Tibial nerve (tissue), 4 donors: ENCODE measurements around the gene GALNT14. TPM values are rescaled to one million over a fixed set of nuclear protein-coding genes. Genes with fewer than 3 reads are reported as not detected.
"Not testable (repeated sequence)": the region's sequence is repeated elsewhere in the genome, so short reads cannot be mapped to it uniquely, and the experiment has no call there.

Source experiments
- DNase-seq, 2 donors: peaks; one replicate each; pipeline ENCODE4 v3.0.0-alpha.2; 2019; ENCODE audit warnings: low spot score in 2 of 2
- H3K27ac ChIP-seq, 4 donors: fragments of 200-600 bp; sonication (generic) in 3 of 4; one replicate each; pipeline ENCODE4 v1.5.1; 2017 to 2019; ENCODE audit warnings: mild to moderate bottlenecking in 1 of 4
- H3K27me3 ChIP-seq, 2 donors: fragments of 200-600 bp; sonication (generic) in 1 of 2; one replicate each; pipeline versions ENCODE4 v1.5.1 to v1.6.0; 2017 to 2019
- H3K36me3 ChIP-seq, 3 donors: fragments of 200-600 bp; sonication (generic); one replicate each; pipeline ENCODE4 v1.5.1; 2018 to 2019
- H3K4me1 ChIP-seq, 4 donors: fragments of 200-600 bp; sonication (generic) in 3 of 4; one replicate each; pipeline ENCODE4 v1.5.1; 2017 to 2019
- H3K4me3 ChIP-seq, 4 donors: fragments of 200-600 bp; sonication (generic) in 3 of 4; one replicate each; pipeline ENCODE4 v1.5.1; 2017 to 2019; ENCODE audit warnings: mild to moderate bottlenecking in 1 of 4, moderate library complexity in 1 of 4
- H3K9me3 ChIP-seq, 4 donors: fragments of 200-600 bp; sonication (generic) in 3 of 4; one replicate each; pipeline ENCODE4 v1.5.1; 2017 to 2019
- EP300 ChIP-seq, 2 donors: sonication (generic); formaldehyde crosslinking; IDR thresholded peaks; one replicate each; pipeline ENCODE4 v1.6.1; 2017; ENCODE audit warnings: antibody characterized with exemption in 2 of 2, mild to moderate bottlenecking in 1 of 2
- POLR2A ChIP-seq, 2 donors: fragments of 450-650 bp; IDR thresholded peaks; one replicate each; pipeline ENCODE4 v1.6.1; 2017; ENCODE audit warnings: antibody characterized with exemption in 2 of 2, mild to moderate bottlenecking in 2 of 2, moderate library complexity in 2 of 2
- WGBS, 2 donors: methylation state at CpG; one replicate each; pipeline ENCODE4 v1.1.5; 2018; 5-methylcytosine and 5-hydroxymethylcytosine counted together
- total RNA-seq, 4 donors: library from RNA; depleted of rRNA; stranded (reverse); fragments of >200 nt; gene quantifications; one replicate each; pipeline ENCODE4 v1.1.0, GENCODE V29; 2016
- TF ChIP-seq, protein P1 (sequence below), 5 experiments: fragments of 200-600 bp in 3 of 5; fragments of 450-650 bp in 2 of 5; sonication (generic) in 3 of 5; IDR thresholded peaks; one replicate each; pipeline ENCODE4 v1.5.1; 2016 to 2019; ENCODE audit warnings: antibody characterized with exemption in 5 of 5, mild to moderate bottlenecking in 3 of 5, moderate library complexity in 2 of 5

GALNT14 gene, protein sequence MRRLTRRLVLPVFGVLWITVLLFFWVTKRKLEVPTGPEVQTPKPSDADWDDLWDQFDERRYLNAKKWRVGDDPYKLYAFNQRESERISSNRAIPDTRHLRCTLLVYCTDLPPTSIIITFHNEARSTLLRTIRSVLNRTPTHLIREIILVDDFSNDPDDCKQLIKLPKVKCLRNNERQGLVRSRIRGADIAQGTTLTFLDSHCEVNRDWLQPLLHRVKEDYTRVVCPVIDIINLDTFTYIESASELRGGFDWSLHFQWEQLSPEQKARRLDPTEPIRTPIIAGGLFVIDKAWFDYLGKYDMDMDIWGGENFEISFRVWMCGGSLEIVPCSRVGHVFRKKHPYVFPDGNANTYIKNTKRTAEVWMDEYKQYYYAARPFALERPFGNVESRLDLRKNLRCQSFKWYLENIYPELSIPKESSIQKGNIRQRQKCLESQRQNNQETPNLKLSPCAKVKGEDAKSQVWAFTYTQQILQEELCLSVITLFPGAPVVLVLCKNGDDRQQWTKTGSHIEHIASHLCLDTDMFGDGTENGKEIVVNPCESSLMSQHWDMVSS
- total RNA-seq: 1 to 10 TPM in 1 of 4 donors, under 1 TPM in 2, not detected in 1; 0.21 to 4.2 (median 0.78) TPM

DNA sequence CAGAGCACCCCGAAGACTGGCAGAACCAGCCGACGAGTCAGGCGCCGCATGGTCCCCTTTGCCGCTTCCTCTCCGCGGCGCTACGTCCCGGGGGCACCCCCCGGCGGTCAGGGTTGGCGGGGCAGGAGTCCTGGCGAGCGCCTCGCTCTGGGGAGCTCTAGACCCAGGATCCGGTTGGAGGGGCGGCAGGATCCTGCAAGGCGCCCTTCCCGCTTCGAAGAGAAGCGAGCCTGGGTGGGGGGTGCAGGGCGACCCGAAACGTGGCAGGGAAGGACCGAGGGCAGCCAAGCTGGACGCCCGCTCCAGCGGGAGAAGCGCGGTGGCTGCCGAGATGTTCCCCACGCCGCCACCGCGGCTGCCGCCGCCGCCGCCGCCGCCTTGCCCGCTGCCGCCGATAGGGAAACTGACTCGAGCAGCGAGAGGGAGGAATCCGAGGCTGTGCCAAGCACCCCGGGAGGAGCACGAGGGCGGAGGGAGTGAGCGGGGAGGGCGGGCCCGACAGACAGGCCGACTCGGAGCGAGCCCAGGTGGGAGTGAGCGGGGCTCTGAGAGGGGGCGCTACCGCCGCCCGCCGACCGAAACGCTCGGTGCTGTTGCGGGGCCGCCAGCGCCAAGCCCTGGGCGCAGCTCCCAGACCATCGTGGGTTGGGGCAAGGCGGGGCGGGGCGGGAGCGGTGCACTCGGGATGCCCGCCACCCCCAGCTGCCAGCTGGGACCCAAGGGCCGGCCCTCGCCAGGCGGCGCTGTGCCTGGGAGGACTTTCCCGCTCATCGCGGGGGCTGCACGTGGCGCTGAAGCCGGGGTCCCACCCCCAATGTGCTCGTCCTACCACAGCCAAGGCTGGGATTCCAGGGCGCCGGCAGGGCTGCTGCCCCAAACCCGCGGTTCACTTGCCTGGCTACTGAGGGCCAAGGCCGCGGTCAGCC lies at the start of gene GALNT14:
GALNT14 (minus strand) TSS at position 404 of the 926 bp plus-strand sequence; CDS start at position 50, 354 bp downstream.
- peaks cover 0 to 24% (median 15%) of the 10 kb centered on the region in 4 donors for H3K4me1 ChIP-seq
- no peak for DNase-seq
- H3K9me3 ChIP-seq: no peaks in the 10 kb centered on the region
- H3K36me3 ChIP-seq: no peaks in the 10 kb centered on the region
- TF ChIP-seq, protein P1, sequence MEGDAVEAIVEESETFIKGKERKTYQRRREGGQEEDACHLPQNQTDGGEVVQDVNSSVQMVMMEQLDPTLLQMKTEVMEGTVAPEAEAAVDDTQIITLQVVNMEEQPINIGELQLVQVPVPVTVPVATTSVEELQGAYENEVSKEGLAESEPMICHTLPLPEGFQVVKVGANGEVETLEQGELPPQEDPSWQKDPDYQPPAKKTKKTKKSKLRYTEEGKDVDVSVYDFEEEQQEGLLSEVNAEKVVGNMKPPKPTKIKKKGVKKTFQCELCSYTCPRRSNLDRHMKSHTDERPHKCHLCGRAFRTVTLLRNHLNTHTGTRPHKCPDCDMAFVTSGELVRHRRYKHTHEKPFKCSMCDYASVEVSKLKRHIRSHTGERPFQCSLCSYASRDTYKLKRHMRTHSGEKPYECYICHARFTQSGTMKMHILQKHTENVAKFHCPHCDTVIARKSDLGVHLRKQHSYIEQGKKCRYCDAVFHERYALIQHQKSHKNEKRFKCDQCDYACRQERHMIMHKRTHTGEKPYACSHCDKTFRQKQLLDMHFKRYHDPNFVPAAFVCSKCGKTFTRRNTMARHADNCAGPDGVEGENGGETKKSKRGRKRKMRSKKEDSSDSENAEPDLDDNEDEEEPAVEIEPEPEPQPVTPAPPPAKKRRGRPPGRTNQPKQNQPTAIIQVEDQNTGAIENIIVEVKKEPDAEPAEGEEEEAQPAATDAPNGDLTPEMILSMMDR (IDR thresholded peaks at IDR 0.05): peak; percentile 18 to 43 (median 22)
- no peak for TF ChIP-seq POLR2A (IDR thresholded peaks at IDR 0.05)
- no peak for TF ChIP-seq EP300 (IDR thresholded peaks at IDR 0.05)
- 1 to 2% methylated on average over 53 to 62 of the region's 95 CpGs for WGBS, 2 donors
- peaks cover 0 to 58% of the 10 kb centered on the region in 2 donors for H3K27me3 ChIP-seq
- H3K27ac ChIP-seq: no peak within 1 kb of the TSS
- peak within 1 kb of the TSS; percentile 14 to 60 (median 52) for H3K4me3 ChIP-seq

DNA sequence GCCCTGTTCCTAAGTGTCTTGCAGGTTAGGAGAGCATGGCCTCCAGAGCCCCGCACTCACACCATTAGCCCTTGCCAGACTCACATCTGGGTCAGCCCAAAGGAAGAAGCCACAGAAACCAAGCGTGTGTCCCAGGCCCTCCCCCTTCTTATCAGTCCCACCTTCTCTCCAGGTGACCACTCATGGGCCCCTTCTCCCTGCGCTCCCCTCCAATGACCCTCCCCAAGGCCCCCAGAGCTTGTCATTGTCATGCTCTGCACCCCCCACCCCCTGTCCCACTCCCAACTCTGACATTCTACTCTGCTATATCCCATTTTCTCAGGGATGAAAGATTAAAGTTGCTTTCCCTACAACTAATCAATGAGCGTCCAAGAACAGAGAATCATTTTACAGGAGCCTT lies 48.9 kb upstream of the GALNT14 start:
- no peak for DNase-seq
- TF ChIP-seq, protein P1 (IDR thresholded peaks at IDR 0.05): no peak
- no peak for TF ChIP-seq POLR2A (IDR thresholded peaks at IDR 0.05)
- no peak for TF ChIP-seq EP300 (IDR thresholded peaks at IDR 0.05)
- H3K4me3 ChIP-seq: no peak overlapping the region
- H3K27ac ChIP-seq: no peak overlapping the region
- no peaks in the 10 kb centered on the region for H3K27me3 ChIP-seq
- WGBS, 2 donors: 83 to 85% methylated on average over 4 of the region's 4 CpGs
- no peaks in the 10 kb centered on the region for H3K36me3 ChIP-seq
- no peaks in the 10 kb centered on the region for H3K4me1 ChIP-seq
- H3K9me3 ChIP-seq: no peaks in the 10 kb centered on the region

DNA sequence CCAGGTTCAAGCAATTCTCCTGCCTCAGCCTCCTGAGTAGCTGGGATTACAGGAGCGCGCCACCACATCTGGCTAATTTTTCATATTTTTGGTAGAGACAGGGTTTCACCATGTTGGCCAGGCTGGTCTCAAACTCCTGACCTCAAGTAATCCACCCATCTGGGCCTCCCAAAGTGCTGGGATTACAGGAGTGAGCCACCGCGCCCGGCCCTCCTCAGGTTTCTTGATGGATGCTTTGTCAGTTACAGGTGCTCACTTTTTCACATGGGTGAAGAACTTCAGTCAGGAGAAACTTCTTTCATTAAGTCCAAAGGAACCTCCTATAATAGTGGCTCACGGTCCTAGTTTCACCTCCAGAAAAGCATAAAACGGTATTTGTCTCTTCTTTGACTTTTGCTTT lies 45.7 kb upstream of the GALNT14 start:
- not testable (repeated sequence) for DNase-seq, H3K4me1 ChIP-seq, H3K36me3 ChIP-seq, H3K9me3 ChIP-seq, H3K27me3 ChIP-seq, H3K27ac ChIP-seq, H3K4me3 ChIP-seq
- WGBS, 2 donors: 87 to 94% methylated on average over 7 of the region's 7 CpGs

DNA sequence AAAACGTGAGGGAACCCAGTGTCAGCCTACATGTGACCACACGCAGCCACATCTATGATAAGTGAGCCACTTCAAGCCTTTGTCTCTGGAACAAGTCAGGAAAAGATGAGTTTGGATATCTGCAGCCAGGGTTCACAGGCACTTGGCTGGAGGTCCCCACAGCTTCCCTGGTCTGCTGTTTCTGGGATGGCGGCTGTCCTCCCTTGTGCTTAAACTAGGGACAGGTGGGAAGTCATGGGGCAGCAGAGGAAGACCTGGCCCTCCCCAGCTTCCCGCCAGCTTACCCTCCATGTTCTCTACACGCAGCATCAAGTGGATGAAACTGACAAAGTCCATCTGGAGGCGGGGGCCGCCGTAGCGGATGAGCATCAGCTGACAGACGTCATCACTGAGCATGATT lies 38.5 kb upstream of the GALNT14 start:
- no peak overlapping the region for H3K27ac ChIP-seq
- H3K4me3 ChIP-seq: no peak overlapping the region

DNA sequence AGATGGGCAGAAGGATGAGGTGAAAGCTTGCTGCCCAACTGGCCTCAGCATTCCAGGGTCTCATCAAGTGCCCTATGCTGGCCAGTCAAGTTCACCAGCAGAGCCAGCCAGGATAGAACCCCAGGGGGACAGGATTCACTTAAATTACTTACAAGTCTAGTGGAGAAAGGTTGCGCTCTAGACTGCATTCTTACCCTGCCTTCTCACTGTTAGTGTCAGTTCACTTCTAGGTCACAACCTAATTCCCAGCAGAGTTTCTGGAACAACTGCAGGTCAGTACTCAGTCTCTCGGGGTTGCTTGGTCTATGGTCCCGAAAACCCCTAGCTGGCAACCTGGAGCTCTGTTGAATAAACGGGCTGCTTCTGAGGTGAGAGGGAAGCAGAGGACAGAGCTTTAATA lies 32.9 kb upstream of the GALNT14 start:
- TF ChIP-seq, protein P1 (IDR thresholded peaks at IDR 0.05): no peak
- no peak for TF ChIP-seq EP300 (IDR thresholded peaks at IDR 0.05)
- TF ChIP-seq POLR2A (IDR thresholded peaks at IDR 0.05): no peak
- 80 to 88% methylated on average over 4 of the region's 4 CpGs for WGBS, 2 donors
- Histone ChIP-seq H3K4me1 (no peaks in the 10 kb centered on the region), H3K27me3 (no peaks in the 10 kb centered on the region), H3K4me3 (no peak overlapping the region), H3K9me3 (no peaks in the 10 kb centered on the region), H3K36me3 (no peaks in the 10 kb centered on the region), H3K27ac (no peak overlapping the region)
- no peak for DNase-seq

More for the DNA sequence above, 38.5 kb upstream of the GALNT14 start:
- Histone ChIP-seq H3K36me3 (no peaks in the 10 kb centered on the region), H3K4me1 (no peaks in the 10 kb centered on the region), H3K9me3 (no peaks in the 10 kb centered on the region), H3K27me3 (no peaks in the 10 kb centered on the region)
- TF ChIP-seq, protein P1 (IDR thresholded peaks at IDR 0.05): no peak
- no peak for TF ChIP-seq POLR2A (IDR thresholded peaks at IDR 0.05)
- no peak for TF ChIP-seq EP300 (IDR thresholded peaks at IDR 0.05)
- 87 to 92% methylated on average over 10 of the region's 10 CpGs for WGBS, 2 donors
- DNase-seq: no peak
